HUES64 (cell line): ENCODE data around the gene GBX1.

Source experiments
- H3K27ac ChIP-seq: 2 replicates; pipeline ENCODE4 v1.7.0; 2013; ENCODE audit warnings: low read depth, low read length, inconsistent platforms
- H3K27me3 ChIP-seq: 2 replicates; pipeline ENCODE4 v1.6.1; 2013; ENCODE audit warnings: mild to moderate bottlenecking, low read length; ENCODE audit not compliant: insufficient read depth
- H3K36me3 ChIP-seq: 2 replicates; pipeline ENCODE4 v1.6.1; 2013; ENCODE audit warnings: mild to moderate bottlenecking, low read length; ENCODE audit not compliant: insufficient read depth
- H3K4me1 ChIP-seq: 2 replicates; pipeline ENCODE4 v1.6.1; 2013; ENCODE audit warnings: mild to moderate bottlenecking, low read length, moderate library complexity; ENCODE audit not compliant: insufficient read depth
- H3K4me3 ChIP-seq: 2 replicates; pipeline ENCODE4 v1.5.1; 2013; ENCODE audit warnings: mild to moderate bottlenecking, low read length, moderate library complexity
- H3K9ac ChIP-seq: 2 replicates; pipeline ENCODE4 v1.6.1; 2013; ENCODE audit warnings: mild to moderate bottlenecking, low read depth, low read length
- H3K9me3 ChIP-seq: 2 replicates; pipeline ENCODE4 v1.6.1; 2013; ENCODE audit warnings: low read depth, low read length; ENCODE audit not compliant: insufficient read depth
- WGBS: fragments of 150-250, 120-280 bp; methylation state at CpG from one replicate; pipeline ENCODE4 v1.1.7; 2013; ENCODE audit warnings: missing lambda C conversion rate; 5-methylcytosine and 5-hydroxymethylcytosine counted together

GBX1 gene

DNA sequence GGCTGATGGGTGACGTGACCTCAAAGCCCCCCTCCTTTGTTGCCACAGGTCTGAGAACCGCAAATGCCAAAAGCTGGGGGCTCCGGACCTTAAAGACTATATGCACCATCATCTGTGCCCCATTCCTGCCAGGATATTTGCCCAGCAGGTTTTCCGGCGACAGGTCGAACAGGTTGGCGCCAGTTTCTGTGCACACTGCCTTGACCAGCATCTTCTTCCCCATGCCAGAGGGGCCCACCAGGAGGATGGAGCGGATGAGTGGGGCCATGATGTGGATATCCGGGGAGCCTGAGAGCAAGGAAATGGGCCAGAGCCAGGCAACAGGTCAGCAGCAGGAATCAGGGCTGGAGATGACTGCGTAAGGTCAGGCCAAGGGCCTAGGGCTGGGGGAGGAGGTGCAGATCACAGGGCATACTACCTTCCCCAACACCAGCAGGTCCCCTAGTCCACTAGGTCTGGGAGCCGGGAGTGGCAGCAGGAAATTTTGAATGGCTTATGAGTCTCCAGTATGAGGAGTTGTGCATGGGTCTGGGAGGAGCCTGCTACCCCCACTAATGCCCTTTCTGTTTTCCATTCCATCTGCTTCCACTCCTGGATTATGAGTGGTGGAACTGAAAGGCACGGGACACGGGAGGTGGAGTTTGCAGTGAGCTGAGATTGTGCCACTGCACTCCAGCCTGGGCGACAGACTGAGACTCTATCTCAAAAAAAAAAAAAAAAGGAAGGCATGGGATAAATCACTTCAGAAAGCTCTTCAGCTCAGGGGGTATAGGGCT is 25.9 kb upstream of the GBX1 start:
- 0 out of 2 replicates have a peak, but pooled peaks cover 3% of the 10 kb centered on the region for H3K27me3 ChIP-seq
- H3K36me3 ChIP-seq, result no peaks in the 10 kb centered on the region
- H3K27ac ChIP-seq, result no peak overlapping the region
- 91% methylated on average over 14 of the region's 14 CpGs for WGBS
- H3K9me3 ChIP-seq, result no peaks in the 10 kb centered on the region
- no peaks in the 10 kb centered on the region for H3K4me1 ChIP-seq
- H3K9ac ChIP-seq, result no peak overlapping the region
- no peak overlapping the region for H3K4me3 ChIP-seq

- H3K36me3 ChIP-seq, result no peaks in the 10 kb centered on the region
- 95% methylated on average over 22 of the region's 23 CpGs for WGBS
- H3K9me3 ChIP-seq, result no peaks in the 10 kb centered on the region
- no peak overlapping the region for H3K27ac ChIP-seq
- no peak overlapping the region for H3K9ac ChIP-seq
- 0 out of 2 replicates have a peak, but pooled peaks cover 3% of the 10 kb centered on the region for H3K27me3 ChIP-seq
- no peak overlapping the region for H3K4me3 ChIP-seq
- no peaks in the 10 kb centered on the region for H3K4me1 ChIP-seq
These were observed 24.6 kb upstream of the GBX1 start for GRCh38 chr7:151192002-151192539.

DNA sequence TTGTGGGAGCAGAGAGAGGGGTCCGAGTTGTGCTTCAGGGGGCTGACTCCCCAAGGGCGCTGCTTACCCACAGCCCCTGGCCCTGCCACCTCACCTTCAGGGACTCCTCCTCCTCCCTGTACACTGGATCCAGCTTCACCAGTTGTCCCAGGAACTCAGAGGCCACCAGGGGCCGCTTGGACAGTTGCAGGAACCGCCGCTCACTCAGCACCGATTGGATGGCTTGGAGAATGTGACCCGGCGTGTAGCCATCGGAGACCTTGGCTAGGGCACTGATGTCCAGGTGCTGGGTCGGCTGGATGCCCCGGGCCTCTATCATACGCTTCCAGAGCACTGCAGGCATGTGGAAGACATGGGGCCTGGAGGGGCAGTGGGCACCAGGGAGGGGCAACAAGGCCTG is 24.1 kb upstream of the GBX1 start:
- Histone ChIP-seq H3K4me1 (no peaks in the 10 kb centered on the region), H3K4me3 (no peak overlapping the region), H3K27ac (no peak overlapping the region), H3K9ac (no peak overlapping the region), H3K9me3 (no peaks in the 10 kb centered on the region), H3K36me3 (no peaks in the 10 kb centered on the region), H3K27me3 (0 out of 2 replicates have a peak, but pooled peaks cover 3% of the 10 kb centered on the region)
- 90% methylated on average over 12 of the region's 12 CpGs for WGBS

DNA sequence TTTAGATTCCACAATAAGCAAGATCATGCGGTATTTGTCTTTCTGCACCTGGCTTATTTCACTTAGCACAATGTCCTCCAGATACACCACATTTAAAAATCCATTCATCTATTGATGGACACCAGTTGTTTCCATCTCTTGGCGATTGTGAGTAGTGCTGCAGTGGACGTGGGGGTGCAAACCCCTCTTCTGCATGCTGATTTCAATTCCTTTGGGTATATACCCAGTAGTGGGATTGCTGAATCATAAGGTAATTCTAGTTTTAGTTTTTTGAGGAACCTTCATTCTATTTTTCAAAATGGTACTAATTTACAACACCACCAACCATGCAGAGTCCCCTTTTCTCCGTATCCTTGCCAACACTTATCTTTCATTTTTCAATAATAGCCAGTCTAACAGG is 21.5 kb upstream of the GBX1 start:
- H3K9ac ChIP-seq, result no peak overlapping the region
- no peak overlapping the region for H3K4me3 ChIP-seq
- H3K27ac ChIP-seq, result no peak overlapping the region
- no peaks in the 10 kb centered on the region for H3K9me3 ChIP-seq
- H3K27me3 ChIP-seq, result no peaks in the 10 kb centered on the region; the same call in 1 of the 2 replicates
- no peaks in the 10 kb centered on the region for H3K4me1 ChIP-seq
- no peaks in the 10 kb centered on the region for H3K36me3 ChIP-seq
- WGBS, result 96% methylated on average over 4 of the region's 4 CpGs

DNA sequence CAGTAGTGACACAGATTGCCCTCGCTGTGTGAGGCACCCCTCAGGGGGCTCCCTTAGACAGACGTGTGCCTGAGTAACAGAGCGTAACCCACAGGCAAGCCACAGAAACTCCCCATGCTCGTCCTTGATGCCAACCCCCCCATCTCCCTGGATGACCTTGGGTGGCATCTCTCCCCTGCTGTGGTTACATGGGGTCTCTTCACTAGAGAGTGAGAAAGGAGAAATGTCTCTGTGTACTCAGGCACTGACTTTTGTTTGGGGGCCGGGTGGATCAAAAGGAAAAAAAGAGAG is 20.7 kb upstream of the GBX1 start:
- Histone ChIP-seq H3K4me3 (no peak overlapping the region), H3K4me1 (no peaks in the 10 kb centered on the region), H3K27me3 (no peaks in the 10 kb centered on the region; the same call in 1 of the 2 replicates), H3K9ac (no peak overlapping the region), H3K27ac (no peak overlapping the region), H3K36me3 (no peaks in the 10 kb centered on the region), H3K9me3 (no peaks in the 10 kb centered on the region)
- WGBS, result 71% methylated on average over 5 of the region's 5 CpGs

DNA sequence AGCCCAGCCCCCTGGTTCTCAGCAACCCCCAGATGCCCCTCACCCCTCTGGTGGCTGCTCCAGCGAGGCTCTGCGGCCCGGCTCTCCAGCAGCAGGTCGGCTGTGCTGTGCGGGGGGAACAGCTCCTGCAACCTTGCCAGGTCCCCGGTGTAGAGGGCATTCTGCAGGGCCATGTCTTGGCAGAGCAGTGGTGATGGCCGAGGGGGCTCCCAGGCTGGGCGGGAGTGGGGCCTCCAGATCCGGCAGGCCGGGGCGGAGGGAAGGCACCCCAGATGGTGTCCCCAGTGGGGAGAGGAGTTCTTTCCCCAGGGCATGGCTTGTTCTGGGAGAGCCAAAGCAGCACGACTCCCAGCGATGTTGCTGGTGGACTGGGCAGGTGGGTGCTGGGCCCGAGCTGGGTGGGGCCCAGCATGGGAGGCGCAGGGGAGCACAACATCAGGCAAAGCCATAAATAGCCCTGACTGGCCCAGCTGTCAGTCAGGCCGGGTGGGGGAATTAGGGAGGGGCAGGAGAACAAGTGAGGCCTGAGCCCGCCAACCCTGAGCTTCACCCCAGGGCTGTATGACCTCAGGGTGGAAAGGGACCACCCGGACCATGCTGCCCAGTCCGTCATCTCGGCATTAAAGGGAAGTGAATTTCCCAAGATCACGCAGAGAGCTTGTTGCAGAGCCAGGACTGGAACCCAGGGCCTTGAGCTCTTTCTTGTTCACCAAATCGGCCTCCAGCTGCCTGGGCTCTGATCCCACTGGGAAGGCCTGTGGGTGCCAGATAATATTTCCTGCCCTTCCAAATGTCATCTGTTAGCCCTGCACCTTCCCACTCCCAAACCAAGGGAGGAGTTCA is 20.1 kb upstream of the GBX1 start:
- Histone ChIP-seq H3K9ac (no peak overlapping the region), H3K36me3 (no peaks in the 10 kb centered on the region), H3K4me1 (no peaks in the 10 kb centered on the region), H3K27ac (no peak overlapping the region), H3K9me3 (no peaks in the 10 kb centered on the region), H3K4me3 (no peak overlapping the region), H3K27me3 (no peaks in the 10 kb centered on the region; the same call in 1 of the 2 replicates)
- 91% methylated on average over 22 of the region's 22 CpGs for WGBS

DNA sequence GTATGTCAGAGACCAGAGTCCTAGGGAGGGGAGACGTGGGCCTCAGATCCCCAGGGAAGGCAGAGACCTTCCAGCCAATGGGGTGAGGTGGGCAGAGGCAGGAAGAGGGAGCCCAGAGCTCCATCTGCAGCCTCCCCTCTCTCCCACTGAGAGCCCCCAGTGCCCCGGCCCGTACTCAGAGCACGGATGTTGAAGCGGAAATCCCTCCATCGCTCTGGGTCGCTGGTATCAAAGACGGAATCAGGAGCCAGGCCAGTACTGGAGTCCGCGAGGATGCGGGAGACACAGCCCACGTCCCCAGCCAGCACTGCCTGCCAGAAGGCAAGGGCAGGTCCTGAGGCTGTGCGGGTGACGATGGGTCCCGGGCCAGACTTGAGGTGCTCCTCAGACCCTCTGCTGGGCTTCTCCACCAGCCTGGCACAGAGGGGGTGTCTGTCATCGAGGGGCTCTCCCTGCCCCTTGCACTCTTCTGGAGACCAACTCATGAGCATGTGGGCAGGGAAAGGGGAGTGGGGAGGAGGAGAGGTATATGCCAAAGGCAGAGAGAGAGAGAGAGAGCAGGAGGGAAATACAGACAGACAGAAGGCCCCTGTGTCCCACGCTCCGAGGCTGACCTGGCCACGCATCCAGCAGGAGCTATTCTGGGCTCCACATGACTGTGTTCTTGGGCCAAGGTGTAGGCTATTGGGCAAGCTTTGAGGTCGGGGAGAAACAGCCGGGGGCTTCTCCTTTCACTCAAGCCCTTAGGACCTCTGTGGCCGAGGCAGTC is 19.3 kb upstream of the GBX1 start, which contains the start of gene ASB10:
ASB10 (minus strand) TSS at position 611 of the 769 bp plus-strand sequence; CDS start at position 491, 120 bp downstream.
- Histone ChIP-seq H3K4me1 (no peaks in the 10 kb centered on the region), H3K9ac (no peak within 1 kb of the TSS), H3K4me3 (no peak within 1 kb of the TSS), H3K9me3 (no peaks in the 10 kb centered on the region), H3K36me3 (no peaks in the 10 kb centered on the region), H3K27me3 (no peaks in the 10 kb centered on the region; the same call in 1 of the 2 replicates), H3K27ac (no peak within 1 kb of the TSS)
- 91% methylated on average over 22 of the region's 22 CpGs for WGBS

DNA sequence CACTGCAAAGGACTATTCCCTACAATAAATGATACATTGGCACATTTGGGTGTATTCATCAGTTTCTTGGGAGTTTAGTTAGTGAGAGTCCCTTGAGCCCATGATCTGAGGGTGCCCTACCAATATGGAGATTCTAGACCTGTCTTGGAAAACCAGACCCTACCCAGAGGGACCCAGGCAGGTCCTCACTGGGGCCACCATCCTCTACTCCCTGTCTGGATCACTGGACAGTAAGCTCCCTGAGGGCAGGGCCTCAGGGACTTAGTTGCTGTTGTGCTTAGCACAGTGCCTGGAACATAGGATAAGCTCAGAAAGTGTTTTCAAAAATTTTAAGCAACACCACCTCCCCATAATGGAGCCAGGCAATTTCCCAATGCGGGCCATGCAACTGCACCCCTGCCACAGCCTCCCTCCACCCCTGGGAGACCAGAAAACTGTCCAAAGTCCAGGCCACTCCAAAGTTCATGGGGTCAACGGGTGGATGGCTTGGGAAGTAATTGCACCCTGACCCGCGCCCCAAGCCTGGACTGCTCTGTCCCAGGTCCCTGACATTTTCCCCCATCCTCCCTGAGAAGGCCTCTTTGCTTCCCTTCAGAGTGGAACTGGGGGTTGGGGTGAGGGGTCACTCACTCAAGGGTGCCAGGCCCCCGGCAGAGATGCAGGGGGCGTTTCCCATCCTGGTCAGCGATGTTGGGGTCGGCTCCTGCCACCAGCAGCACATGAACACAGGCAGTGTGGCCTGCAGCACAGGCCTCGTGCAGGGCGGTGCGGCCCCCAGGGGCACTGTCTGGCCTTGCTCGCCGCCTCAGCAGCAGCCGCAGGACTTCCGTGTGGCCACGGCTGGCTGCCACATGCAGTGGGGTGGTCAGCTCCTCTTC is 18.5 kb upstream of the GBX1 start:
- Histone ChIP-seq H3K4me3 (no peak overlapping the region), H3K27me3 (no peaks in the 10 kb centered on the region; the same call in 1 of the 2 replicates), H3K9me3 (no peaks in the 10 kb centered on the region), H3K4me1 (no peaks in the 10 kb centered on the region), H3K27ac (no peak overlapping the region), H3K36me3 (no peaks in the 10 kb centered on the region), H3K9ac (no peak overlapping the region)
- 94% methylated on average over 16 of the region's 16 CpGs for WGBS

GRCh38 chr7:151181011-151181431 is 13.5 kb upstream of the GBX1 start:
- peaks cover 10% of the 10 kb centered on the region; the same call in 1 of the 2 replicates for H3K27me3 ChIP-seq
- peaks cover 3% of the 10 kb centered on the region; the same call in 1 of the 2 replicates for H3K4me1 ChIP-seq
- no peak overlapping the region for H3K27ac ChIP-seq
- no peak overlapping the region for H3K4me3 ChIP-seq
- 91% methylated on average over 22 of the region's 22 CpGs for WGBS
- H3K9me3 ChIP-seq, result no peaks in the 10 kb centered on the region
- no peak overlapping the region for H3K9ac ChIP-seq
- no peaks in the 10 kb centered on the region for H3K36me3 ChIP-seq

DNA sequence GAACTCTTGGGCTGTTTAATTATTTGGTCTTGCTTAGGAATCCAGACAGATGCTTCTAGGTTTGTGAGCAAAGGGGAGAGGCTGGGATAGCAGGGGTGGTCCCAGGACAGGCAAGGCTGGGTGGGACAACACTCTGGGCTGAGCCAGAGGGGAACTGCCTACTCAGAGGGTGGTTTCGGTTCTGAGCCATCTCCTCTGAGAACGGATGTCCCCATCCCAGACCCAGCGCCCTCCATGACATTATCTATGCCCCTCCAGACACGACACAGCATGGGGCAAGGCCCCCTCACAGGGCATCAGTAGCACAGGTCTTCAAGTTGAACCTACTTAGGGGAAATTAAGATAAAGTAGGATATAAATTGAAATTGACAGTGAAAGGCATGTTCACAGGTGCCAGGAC is 12.5 kb upstream of the GBX1 start:
- Histone ChIP-seq H3K9ac (no peak overlapping the region), H3K4me1 (peaks cover 3% of the 10 kb centered on the region; the same call in 1 of the 2 replicates), H3K36me3 (no peaks in the 10 kb centered on the region), H3K9me3 (no peaks in the 10 kb centered on the region), H3K27ac (no peak overlapping the region), H3K4me3 (no peak overlapping the region), H3K27me3 (peaks cover 21% of the 10 kb centered on the region)
- WGBS, result 79% methylated on average over 4 of the region's 4 CpGs
